Ascending aorta (tissue), 2 donors: ENCODE results near the gene SPINDOC. TPM values are rescaled to one million over a fixed set of nuclear protein-coding genes. Genes with fewer than 3 reads are reported as not detected.

Experiments
- DNase-seq, 2 donors: peaks; one replicate each; pipeline ENCODE4 v3.0.0-alpha.2; 2019; ENCODE audit warnings: low spot score in 2 of 2
- H3K27ac ChIP-seq, 2 donors: fragments of 200-600 bp; sonication (generic); one replicate each; pipeline ENCODE4 v1.5.1; 2016 to 2017; ENCODE audit warnings: mild to moderate bottlenecking in 1 of 2
- H3K27me3 ChIP-seq: fragments of 200-600 bp; sonication (generic); one replicate; pipeline ENCODE4 v1.5.1; 2017
- H3K36me3 ChIP-seq, 2 donors: fragments of 200-600 bp; sonication (generic); one replicate each; pipeline ENCODE4 v1.5.1; 2016
- H3K4me1 ChIP-seq, 2 donors: fragments of 200-600 bp; sonication (generic); one replicate each; pipeline ENCODE4 v1.5.1; 2016 to 2017; ENCODE audit warnings: mild to moderate bottlenecking in 1 of 2
- H3K4me3 ChIP-seq, 2 donors: fragments of 200-600 bp; sonication (generic); one replicate each; pipeline ENCODE4 v1.5.1; 2016 to 2017; ENCODE audit warnings: mild to moderate bottlenecking in 1 of 2
- H3K9me3 ChIP-seq, 2 donors: fragments of 200-600 bp; sonication (generic); one replicate each; pipeline ENCODE4 v1.5.1; 2016
- CTCF ChIP-seq, 3 experiments: fragments of 200-600 bp in 2 of 3; fragments of 450-650 bp in 1 of 3; sonication (generic) in 2 of 3; IDR thresholded peaks; one replicate each; pipeline ENCODE4 v1.5.1; 2016 to 2019; ENCODE audit warnings: antibody characterized with exemption in 3 of 3, mild to moderate bottlenecking in 1 of 3, moderate library complexity in 1 of 3
- intact Hi-C: fragments of 100-400 bp; cut with DNase I; formaldehyde crosslinking; loops from one replicate; pipeline ENCODE4 v1.15.1; 2023
- total RNA-seq: library from RNA; depleted of rRNA; stranded (reverse); fragments of >200 nt; gene quantifications from one replicate; pipeline ENCODE4 v1.1.0, GENCODE V29; 2016

Gene SPINDOC
- total RNA-seq, 1 donor from 2014 or later: 5.0 TPM

GRCh38 chr11:63867511-63867910 lies 54.3 kb downstream of the SPINDOC start:
- Histone ChIP-seq H3K27ac (no peak overlapping the region), H3K36me3 (peaks cover 0 to 6% of the 10 kb centered on the region in 2 donors), H3K4me3 (no peak overlapping the region), H3K4me1 (peaks cover 8 to 40% of the 10 kb centered on the region in 2 donors), H3K9me3 (no peaks in the 10 kb centered on the region), H3K27me3 (no peaks in the 10 kb centered on the region)
- intact Hi-C loops: no loop called here
- no peak for DNase-seq
- no peak for TF ChIP-seq CTCF (IDR thresholded peaks at IDR 0.05)

- Histone ChIP-seq H3K27ac (peak overlapping the region; percentile 33 to 63), H3K36me3 (peaks cover 0 to 6% of the 10 kb centered on the region in 2 donors), H3K4me3 (no peak overlapping the region), H3K4me1 (peaks cover 14 to 50% of the 10 kb centered on the region in 2 donors), H3K27me3 (no peaks in the 10 kb centered on the region), H3K9me3 (no peaks in the 10 kb centered on the region)
- TF ChIP-seq CTCF (IDR thresholded peaks at IDR 0.05): no peak
- no peak for DNase-seq
- intact Hi-C loops: no loop called here
Measured at GRCh38 chr11:63868399-63869064, 55.3 kb downstream of the SPINDOC start.

DNA sequence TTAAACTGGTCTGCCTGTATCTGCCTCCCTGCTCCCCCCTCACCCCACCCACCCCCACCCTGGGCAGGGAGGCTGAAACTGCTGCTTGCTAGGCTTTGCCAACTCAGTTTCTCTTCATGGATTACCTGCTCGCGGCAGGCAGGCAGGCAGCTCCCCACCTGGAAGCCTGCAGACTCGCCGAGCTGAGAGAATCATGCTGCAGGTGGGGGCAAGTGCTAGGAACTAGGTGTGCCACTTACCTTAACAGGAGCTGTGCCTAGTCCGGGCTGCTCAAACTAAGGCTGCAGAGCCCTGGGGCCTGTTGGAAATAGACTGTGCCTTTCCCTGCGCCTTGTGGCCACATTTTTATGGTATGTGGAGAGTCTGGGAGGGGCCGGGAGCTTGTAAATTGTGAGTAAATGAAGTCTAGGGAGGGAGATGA lies 55.9 kb downstream of the SPINDOC start:
- no peaks in the 10 kb centered on the region for H3K27me3 ChIP-seq
- H3K4me1 ChIP-seq: peaks cover 16 to 55% of the 10 kb centered on the region in 2 donors
- no peak for TF ChIP-seq CTCF (IDR thresholded peaks at IDR 0.05)
- peak overlapping the region; percentile 2 to 63 for H3K27ac ChIP-seq
- no peaks in the 10 kb centered on the region for H3K9me3 ChIP-seq
- intact Hi-C loops: no loop called here
- DNase-seq: no peak
- H3K36me3 ChIP-seq: peaks cover 0 to 6% of the 10 kb centered on the region in 2 donors
- no peak overlapping the region for H3K4me3 ChIP-seq

GRCh38 chr11:63869683-63870082 lies 56.4 kb downstream of the SPINDOC start:
- TF ChIP-seq CTCF (IDR thresholded peaks at IDR 0.05): no peak
- no peak overlapping the region for H3K4me3 ChIP-seq
- H3K4me1 ChIP-seq: peaks cover 20 to 60% of the 10 kb centered on the region in 2 donors
- H3K36me3 ChIP-seq: peaks cover 0 to 6% of the 10 kb centered on the region in 2 donors
- H3K27ac ChIP-seq: peak overlapping the region; percentile 2 to 63
- intact Hi-C loops: no loop called here
- no peak for DNase-seq
- H3K9me3 ChIP-seq: no peaks in the 10 kb centered on the region
- no peaks in the 10 kb centered on the region for H3K27me3 ChIP-seq

- Histone ChIP-seq H3K4me1 (peaks cover 20 to 58% of the 10 kb centered on the region in 2 donors), H3K36me3 (peaks cover 0 to 4% of the 10 kb centered on the region in 2 donors), H3K27me3 (no peaks in the 10 kb centered on the region), H3K4me3 (no peak overlapping the region), H3K9me3 (no peaks in the 10 kb centered on the region), H3K27ac (peak overlapping the region; percentile 2 to 63)
- intact Hi-C loops: no loop called here
- no peak for DNase-seq
- no peak for TF ChIP-seq CTCF (IDR thresholded peaks at IDR 0.05)
Measured at GRCh38 chr11:63870351-63871140, 57.3 kb downstream of the SPINDOC start.
